NCI-H460 (cell line): ENCODE data around the gene ERFE. TPM values are rescaled to one million over a fixed set of nuclear protein-coding genes. Genes with fewer than 3 reads are reported as not detected.

Experiments
- DNase-seq: peaks from one replicate; pipeline ENCODE4 v3.0.0-alpha.2; 2016; ENCODE audit warnings: low read depth; ENCODE audit errors: extremely low read depth
- total RNA-seq: library from RNA; depleted of rRNA; stranded (reverse); fragments of >200 nt; shearing (Covaris generic); gene quantifications from 2 replicates; pipeline ENCODE4 v1.2.3, GENCODE V29; 2014; rRNA removed

The ERFE gene
- total RNA-seq, 1 experiment from 2014 or later, result 7.7 TPM

DNA sequence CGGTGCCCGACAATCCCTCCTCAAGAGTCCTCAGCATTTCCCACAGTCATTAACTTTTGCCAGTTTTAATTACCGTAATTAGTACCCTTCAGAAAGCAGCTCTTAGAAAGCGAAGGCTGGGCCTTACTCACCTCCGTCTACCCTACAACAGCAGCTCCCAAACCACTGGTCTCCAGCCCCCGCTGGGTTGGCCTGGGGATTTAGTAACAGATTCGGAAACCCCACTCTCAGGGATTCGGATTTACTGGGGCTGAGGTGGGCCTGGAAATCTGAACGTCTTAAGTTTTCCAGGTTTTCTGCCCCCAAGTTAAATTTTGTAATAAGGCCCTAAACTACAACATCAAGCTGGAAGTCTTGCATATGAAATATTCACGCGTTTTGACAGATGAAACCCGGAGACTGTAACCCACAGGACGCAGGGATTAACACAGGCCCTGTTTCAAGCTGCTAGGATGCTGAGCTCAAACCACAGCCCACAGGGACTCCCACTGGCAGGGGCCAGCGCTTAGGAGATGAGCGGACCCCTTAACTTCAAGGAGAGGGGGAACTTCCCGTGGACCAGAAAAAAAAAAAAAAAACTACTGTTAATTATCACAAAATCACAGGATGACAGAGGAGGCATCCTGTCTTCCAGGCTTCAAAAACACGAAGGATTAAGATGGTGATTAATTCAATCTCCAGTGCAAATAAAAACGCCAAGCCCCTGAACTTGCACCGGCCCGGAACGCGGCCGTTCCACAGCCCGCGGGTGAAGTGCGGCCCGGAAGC lies 43.7 kb downstream of the ERFE start:
- DNase-seq, result peak; percentile 7

DNA sequence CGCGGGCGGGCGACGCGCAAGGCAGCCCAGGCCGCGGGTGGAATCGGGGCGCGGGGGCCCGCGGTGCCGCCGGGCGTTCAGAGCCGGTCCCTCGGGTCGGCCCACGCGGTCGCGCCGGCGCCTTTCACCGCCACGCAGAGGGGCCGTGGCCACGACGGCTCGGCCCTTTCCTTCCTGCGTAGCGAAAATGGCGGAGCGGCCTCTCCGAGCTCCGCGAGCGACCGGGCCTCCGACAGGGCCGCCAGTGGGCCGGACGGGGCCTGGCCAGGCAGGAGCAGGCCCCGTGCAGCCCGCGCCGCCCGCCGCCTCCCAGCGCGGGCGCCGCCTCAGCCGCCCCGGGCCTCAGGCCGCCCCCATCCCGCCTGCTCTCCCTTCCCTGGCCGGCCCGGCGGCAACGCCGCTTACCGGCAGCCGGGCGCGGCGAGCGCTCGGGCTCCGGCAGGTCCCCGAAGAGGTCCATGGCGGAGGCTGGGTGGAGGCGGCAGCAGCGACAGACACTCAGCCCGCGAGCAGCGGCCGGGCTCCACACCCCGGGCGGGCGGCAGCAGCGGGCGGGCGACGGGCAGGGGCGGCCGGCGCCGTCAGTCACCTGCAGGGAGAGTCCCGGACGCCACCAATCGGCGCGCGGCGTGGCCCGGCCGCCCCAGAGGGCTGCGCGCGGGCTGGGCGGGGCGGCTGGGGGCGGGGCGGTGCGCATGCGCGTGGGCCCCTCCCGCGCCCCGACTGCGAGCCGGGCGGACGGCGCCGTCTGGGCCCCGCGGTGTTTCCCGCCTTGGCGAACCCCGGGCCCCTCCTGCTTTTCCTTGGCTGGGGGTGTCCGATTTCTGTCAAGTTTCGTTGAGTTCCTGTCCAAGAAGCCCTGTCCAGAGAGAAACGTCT lies 44.6 kb downstream of the ERFE start, which contains the start of gene ILKAP:
Gene ILKAP (minus strand): TSS at position 602 of the 879 bp plus-strand sequence. CDS start 142 bp downstream, at position 460.
- peak; percentile 82 for DNase-seq

DNA sequence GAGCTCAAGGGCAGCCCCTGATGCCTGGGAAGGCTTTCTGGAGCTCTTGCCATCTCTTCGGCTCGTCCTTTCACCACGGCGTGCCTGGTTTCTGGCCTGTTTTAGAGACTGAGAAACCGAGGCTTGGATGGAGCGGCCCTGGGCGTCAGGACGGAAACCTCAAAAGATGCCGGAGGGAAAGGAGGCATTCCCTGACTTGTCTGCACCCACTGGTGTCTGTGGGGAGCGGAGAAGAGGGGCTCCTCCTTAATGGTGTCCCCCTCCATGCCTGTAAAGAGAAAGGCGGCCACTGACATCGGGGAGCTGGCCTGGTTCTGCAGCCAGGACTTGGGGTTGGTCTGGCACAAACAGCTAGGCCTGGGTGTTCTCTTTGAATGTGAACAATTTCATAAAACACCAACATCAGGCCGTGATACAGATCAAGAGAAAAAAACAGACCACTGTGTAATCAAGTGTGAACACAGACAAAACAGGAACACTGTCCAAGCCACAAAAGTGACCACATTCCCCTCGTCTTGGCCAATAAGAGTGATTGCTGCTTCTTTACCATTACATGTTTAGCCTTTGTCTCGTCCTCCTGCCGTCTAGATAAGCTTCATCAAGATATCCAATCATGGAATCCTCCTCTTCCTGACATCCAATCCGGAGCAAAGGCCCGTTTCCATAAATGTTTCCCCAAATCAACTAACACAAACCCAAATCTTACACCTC lies 45.4 kb downstream of the ERFE start:
- no peak for DNase-seq

DNA sequence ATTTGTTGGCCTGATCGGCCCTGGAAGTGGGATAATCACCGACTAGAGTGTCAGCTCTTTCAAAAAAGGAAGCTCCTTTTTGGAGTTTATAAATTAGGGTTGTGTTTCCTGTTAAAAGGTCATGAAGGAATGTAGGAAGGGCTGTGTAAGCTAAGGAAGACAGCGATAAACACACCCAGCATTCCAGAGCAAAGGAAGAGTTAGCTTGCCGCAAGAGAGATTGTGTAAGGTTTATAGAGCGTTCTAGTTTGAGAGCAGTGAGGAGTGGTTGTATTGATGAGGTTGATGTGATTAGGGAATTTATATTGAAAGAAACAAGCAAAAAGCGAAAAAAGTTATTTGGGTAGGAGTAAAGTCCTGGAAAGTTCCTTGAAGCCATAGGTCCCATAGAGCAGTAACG lies 48.2 kb downstream of the ERFE start:
- DNase-seq, result no peak

DNA sequence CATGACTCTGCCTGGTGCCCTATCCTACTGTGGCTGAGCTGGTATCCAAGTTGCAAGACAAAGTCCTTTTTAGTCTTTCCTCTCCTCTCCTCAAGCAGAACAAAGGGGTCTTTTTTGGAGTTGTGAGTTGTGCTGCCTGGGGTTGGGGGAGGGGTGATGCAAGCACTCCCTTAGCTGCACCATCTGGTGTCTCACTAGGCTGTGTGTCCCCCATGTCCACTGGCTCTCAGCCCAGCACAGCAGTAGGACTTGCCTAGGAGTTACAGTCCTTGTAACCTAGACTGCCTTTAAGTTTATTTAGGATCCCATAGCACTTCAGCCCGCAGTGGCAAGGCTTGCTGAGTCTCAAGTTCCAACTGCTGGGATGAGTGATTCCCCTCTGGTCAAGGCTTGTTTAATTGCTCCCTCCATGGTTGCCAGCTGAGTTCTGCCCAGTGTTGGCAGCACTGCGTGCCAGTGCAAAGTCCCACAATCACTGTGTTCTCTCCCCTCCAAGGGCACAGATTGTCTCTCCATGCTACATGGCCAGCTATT lies 57.9 kb downstream of the ERFE start:
- no peak for DNase-seq

Other genes with a start within 250 kb of the ERFE start
- gene UBE2F, start 192.0 kb upstream of the ERFE start, total RNA-seq, result 67.1 and 70.4 TPM in 2 replicates
- 36.0 and 40.1 TPM in 2 replicates for gene SCLY, start 98.0 kb upstream of the ERFE start, total RNA-seq
- gene ESPNL, start 58.6 kb upstream of the ERFE start, total RNA-seq, result 0.20 and 0.35 TPM in 2 replicates
- gene KLHL30, start 20.3 kb upstream of the ERFE start, total RNA-seq, result 0.05 TPM in 1 of 2 replicates, not detected in the other
- 24.2 and 25.3 TPM in 2 replicates for gene ILKAP, start 44.7 kb downstream of the ERFE start, total RNA-seq
- 10.1 and 10.5 TPM in 2 replicates for gene HES6, start 81.1 kb downstream of the ERFE start, total RNA-seq
- 4.2 and 4.5 TPM in 2 replicates for gene PER2, start 129.6 kb downstream of the ERFE start, total RNA-seq
- gene TRAF3IP1, start 161.5 kb downstream of the ERFE start, total RNA-seq, result 8.5 and 8.9 TPM in 2 replicates